Gastroesophageal sphincter (tissue), 3 donors: Measurements from ENCODE around the gene LRRC28.

ENCODE experiments used
- CTCF ChIP-seq, 4 experiments: fragments of 200-600 bp in 2 of 4; fragments of 450-650 bp in 2 of 4; sonication (generic) in 1 of 4; IDR thresholded peaks; one replicate each; pipeline ENCODE4 v1.5.1; 2017 to 2019; ENCODE audit warnings: antibody characterized with exemption in 4 of 4, mild to moderate bottlenecking in 2 of 4, moderate library complexity in 2 of 4
- POLR2A ChIP-seq, 2 donors: fragments of 450-650 bp; IDR thresholded peaks; one replicate each; pipeline ENCODE4 v1.6.1; 2017; ENCODE audit warnings: antibody characterized with exemption in 2 of 2, mild to moderate bottlenecking in 2 of 2, moderate library complexity in 1 of 2

GRCh38 chr15:99427668-99428361 is 176.5 kb downstream of the LRRC28 start:
- no peak for TF ChIP-seq CTCF (IDR thresholded peaks at IDR 0.05)
- TF ChIP-seq POLR2A (IDR thresholded peaks at IDR 0.05): no peak
